IMR-90 (cell line): ENCODE measurements around the gene DMD.

Experiments used
- NFE2L2 ChIP-seq: fragments of 150-350 bp; IDR thresholded peaks from 2 replicates; pipeline ENCODE4 v1.6.1; 2016; ENCODE audit warnings: low read depth, mild to moderate bottlenecking, low read length
- POLR2A ChIP-seq: IDR thresholded peaks from 2 replicates; pipeline ENCODE4 v1.6.1; 2012; ENCODE audit warnings: mild to moderate bottlenecking, low read depth, low read length
- RAD21 ChIP-seq: IDR thresholded peaks from 2 replicates; pipeline ENCODE4 v1.6.1; 2012; ENCODE audit warnings: low read length, improper control_type of control experiment
- TF ChIP-seq, protein P1 (sequence below): conservative IDR thresholded peaks from 2 replicates; pipeline ENCODE4 v1.5.1; 2012; ENCODE audit warnings: mild to moderate bottlenecking, low read depth, low read length, improper control_type of control experiment

DNA sequence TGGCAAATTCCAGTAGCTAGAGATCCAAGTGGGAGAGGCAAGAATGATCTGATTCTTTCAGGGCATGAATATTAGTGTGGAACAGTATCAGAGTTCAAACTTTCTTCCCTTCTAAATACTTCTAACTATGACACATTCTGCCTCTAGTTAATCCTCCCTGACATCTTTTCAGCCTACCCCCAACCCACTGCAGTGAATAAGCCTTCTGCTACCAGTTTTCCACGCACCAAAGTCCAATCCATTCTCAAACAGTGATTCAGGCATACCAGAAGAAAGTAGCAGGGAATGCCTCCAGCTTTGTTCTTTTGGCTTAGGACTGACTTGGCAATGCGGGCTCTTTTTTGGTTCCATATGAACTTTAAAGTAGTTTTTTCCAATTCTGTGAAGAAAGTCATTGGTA lies 1984.1 kb downstream of the DMD start:
- TF ChIP-seq, protein P1, sequence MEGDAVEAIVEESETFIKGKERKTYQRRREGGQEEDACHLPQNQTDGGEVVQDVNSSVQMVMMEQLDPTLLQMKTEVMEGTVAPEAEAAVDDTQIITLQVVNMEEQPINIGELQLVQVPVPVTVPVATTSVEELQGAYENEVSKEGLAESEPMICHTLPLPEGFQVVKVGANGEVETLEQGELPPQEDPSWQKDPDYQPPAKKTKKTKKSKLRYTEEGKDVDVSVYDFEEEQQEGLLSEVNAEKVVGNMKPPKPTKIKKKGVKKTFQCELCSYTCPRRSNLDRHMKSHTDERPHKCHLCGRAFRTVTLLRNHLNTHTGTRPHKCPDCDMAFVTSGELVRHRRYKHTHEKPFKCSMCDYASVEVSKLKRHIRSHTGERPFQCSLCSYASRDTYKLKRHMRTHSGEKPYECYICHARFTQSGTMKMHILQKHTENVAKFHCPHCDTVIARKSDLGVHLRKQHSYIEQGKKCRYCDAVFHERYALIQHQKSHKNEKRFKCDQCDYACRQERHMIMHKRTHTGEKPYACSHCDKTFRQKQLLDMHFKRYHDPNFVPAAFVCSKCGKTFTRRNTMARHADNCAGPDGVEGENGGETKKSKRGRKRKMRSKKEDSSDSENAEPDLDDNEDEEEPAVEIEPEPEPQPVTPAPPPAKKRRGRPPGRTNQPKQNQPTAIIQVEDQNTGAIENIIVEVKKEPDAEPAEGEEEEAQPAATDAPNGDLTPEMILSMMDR = no peak
- TF ChIP-seq POLR2A (no peak), RAD21 (no peak), NFE2L2 (no peak)
